Measurements from ENCODE around the gene NSG1.

Gene NSG1

DNA sequence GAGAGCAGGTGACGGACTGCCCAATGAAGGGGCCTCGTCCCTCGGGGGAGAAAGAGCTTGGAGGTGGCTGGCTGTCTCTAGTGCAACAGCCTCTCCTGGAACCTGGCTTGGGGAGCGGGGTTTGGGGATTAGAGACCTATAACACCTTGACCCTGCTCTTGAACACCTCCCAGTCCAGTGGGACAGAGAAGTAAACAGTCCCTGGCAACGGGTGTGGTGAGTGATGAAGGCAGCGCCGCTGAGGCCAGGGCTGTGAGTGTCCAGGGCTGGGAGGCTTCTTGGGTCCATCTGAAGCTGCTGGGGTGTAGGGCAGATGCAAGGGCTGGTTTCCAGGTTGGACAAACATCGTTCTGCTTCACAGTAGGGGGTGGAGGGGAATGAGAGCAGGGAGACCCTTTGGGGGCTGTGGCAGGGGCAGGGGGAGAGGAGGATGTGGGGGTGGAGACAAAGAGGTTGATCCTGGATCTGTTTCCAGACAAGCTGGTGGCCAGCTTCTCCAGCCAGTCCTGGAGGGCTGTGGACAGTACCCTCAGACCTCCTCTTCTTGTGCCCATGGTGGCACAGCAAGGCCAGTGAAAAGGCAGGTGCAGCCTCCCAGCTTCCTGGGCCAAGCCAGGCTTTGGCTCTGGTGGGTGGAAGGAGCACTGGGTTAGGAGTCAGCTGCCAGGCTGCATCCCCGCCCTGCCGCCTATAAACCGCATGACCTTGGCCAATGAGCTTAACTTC lies 3.8 kb downstream of the NSG1 start:
- Histone ChIP-seq H3K4me2 (ENCODE audit: low read length) (no peak overlapping the region), H3K36me3 (ENCODE audit: control insufficient read depth, low read length) (no peaks in the 10 kb centered on the region), H3K27ac (ENCODE audit: low read depth, low read length) (no peak overlapping the region), H3K27me3 (ENCODE audit: control insufficient read depth, low read length) (peaks cover 22% of the 10 kb centered on the region), H3K4me1 (ENCODE audit: control insufficient read depth, low read length) (peaks cover under 1% of the 10 kb centered on the region), H3K4me3 (ENCODE audit: low read length) (no peak overlapping the region), H3K9me3 (ENCODE audit: control insufficient read depth, insufficient read depth, low read length) (no peaks in the 10 kb centered on the region), H3F3A (ENCODE audit: control insufficient read depth, insufficient read depth) (no peaks in the 10 kb centered on the region), H4K20me1 (ENCODE audit: control insufficient read depth, insufficient read depth, low read depth, low read length) (no peaks in the 10 kb centered on the region), H3K9me2 (replicated peaks; ENCODE audit: control insufficient read depth, low read length) (no peaks in the 10 kb centered on the region), H3K79me2 (ENCODE audit: control insufficient read depth, low read length) (no peaks in the 10 kb centered on the region)
- TF ChIP-seq, protein P1, sequence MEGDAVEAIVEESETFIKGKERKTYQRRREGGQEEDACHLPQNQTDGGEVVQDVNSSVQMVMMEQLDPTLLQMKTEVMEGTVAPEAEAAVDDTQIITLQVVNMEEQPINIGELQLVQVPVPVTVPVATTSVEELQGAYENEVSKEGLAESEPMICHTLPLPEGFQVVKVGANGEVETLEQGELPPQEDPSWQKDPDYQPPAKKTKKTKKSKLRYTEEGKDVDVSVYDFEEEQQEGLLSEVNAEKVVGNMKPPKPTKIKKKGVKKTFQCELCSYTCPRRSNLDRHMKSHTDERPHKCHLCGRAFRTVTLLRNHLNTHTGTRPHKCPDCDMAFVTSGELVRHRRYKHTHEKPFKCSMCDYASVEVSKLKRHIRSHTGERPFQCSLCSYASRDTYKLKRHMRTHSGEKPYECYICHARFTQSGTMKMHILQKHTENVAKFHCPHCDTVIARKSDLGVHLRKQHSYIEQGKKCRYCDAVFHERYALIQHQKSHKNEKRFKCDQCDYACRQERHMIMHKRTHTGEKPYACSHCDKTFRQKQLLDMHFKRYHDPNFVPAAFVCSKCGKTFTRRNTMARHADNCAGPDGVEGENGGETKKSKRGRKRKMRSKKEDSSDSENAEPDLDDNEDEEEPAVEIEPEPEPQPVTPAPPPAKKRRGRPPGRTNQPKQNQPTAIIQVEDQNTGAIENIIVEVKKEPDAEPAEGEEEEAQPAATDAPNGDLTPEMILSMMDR (IDR thresholded peaks at IDR 0.05; ENCODE audit: low read depth, low read length, poor library complexity, severe bottlenecking): no peak
- TF ChIP-seq EZH2phosphoT487 (IDR thresholded peaks at IDR 0.05; ENCODE audit: borderline replicate concordance, low read length): no peak

DNA sequence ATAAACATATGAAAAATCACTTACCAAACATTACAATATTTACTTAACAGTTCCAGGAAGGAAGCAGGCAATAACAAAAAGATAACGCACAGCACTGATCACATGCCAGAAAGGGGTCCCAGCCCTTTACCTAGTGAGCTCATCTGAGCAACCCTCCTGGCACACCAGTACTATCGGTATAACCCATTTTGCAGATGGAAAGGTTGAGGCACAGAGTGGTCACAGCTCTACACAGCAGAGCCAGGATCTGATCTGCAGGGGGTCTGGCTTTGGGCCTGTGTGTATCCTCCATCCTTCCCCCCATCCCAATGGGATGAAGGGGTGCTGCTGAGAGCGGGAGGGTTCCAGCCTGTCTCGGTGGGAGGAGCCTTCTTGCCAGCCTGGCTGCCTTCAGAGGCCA lies 5.0 kb downstream of the NSG1 start:
- Histone ChIP-seq H3K27me3 (ENCODE audit: control insufficient read depth, low read length) (peaks cover 10% of the 10 kb centered on the region), H3F3A (ENCODE audit: control insufficient read depth, insufficient read depth) (no peaks in the 10 kb centered on the region), H3K4me1 (ENCODE audit: control insufficient read depth, low read length) (peaks cover 11% of the 10 kb centered on the region), H3K36me3 (ENCODE audit: control insufficient read depth, low read length) (no peaks in the 10 kb centered on the region), H3K4me3 (ENCODE audit: low read length) (no peak overlapping the region), H3K9me3 (ENCODE audit: control insufficient read depth, insufficient read depth, low read length) (no peaks in the 10 kb centered on the region), H4K20me1 (ENCODE audit: control insufficient read depth, insufficient read depth, low read depth, low read length) (no peaks in the 10 kb centered on the region), H3K27ac (ENCODE audit: low read depth, low read length) (no peak overlapping the region), H3K9me2 (replicated peaks; ENCODE audit: control insufficient read depth, low read length) (no peaks in the 10 kb centered on the region), H3K4me2 (ENCODE audit: low read length) (no peak overlapping the region), H3K79me2 (ENCODE audit: control insufficient read depth, low read length) (no peaks in the 10 kb centered on the region)
- TF ChIP-seq, protein P1 (IDR thresholded peaks at IDR 0.05; ENCODE audit: low read depth, low read length, poor library complexity, severe bottlenecking): no peak
- TF ChIP-seq EZH2phosphoT487 (IDR thresholded peaks at IDR 0.05; ENCODE audit: borderline replicate concordance, low read length): no peak

DNA sequence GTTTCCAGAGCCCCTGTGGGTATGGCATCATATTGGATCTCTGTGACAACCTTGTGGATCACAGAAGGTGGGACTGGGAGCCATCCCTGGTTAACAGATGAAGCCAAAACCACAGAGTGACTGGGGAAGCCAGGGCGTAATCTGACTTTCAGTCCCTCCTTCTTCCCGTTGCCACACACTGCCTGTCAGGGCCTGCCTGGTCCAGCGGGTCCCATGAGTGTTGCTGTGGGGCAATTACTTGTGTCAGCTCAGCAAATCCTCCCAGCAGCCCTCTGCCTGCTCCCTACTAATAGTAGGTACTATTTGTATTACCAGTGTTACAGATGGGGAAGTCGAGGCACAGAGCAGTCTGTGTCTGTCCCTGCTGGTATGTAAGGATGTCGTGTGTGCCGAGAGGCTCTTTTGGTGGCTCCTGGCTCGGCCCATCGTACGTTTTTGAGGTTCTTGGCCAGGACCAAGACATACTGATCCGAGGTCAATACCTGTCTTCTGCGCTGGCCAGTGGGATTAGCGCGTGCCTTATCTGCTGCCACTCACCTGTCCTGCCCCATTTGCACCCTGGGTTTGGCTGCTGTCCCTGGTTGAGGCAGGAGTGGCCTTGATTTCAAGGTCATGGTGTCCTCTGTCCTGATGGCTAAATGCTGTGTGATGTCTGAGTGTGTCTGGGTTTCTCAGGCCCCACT lies 5.7 kb downstream of the NSG1 start:
- H3K27me3 ChIP-seq (ENCODE audit: control insufficient read depth, low read length): peaks cover 7% of the 10 kb centered on the region
- no peak overlapping the region for H3K4me3 ChIP-seq (ENCODE audit: low read length)
- H3K4me2 ChIP-seq (ENCODE audit: low read length): no peak overlapping the region
- H3K27ac ChIP-seq (ENCODE audit: low read depth, low read length): no peak overlapping the region
- no peaks in the 10 kb centered on the region for H3K36me3 ChIP-seq (ENCODE audit: control insufficient read depth, low read length)
- no peaks in the 10 kb centered on the region for H3F3A ChIP-seq (ENCODE audit: control insufficient read depth, insufficient read depth)
- peaks cover 11% of the 10 kb centered on the region for H3K4me1 ChIP-seq (ENCODE audit: control insufficient read depth, low read length)
- no peaks in the 10 kb centered on the region for H3K79me2 ChIP-seq (ENCODE audit: control insufficient read depth, low read length)
- H4K20me1 ChIP-seq (ENCODE audit: control insufficient read depth, insufficient read depth, low read depth, low read length): no peaks in the 10 kb centered on the region
- no peaks in the 10 kb centered on the region for H3K9me3 ChIP-seq (ENCODE audit: control insufficient read depth, insufficient read depth, low read length)
- no peak for TF ChIP-seq EZH2phosphoT487 (IDR thresholded peaks at IDR 0.05; ENCODE audit: borderline replicate concordance, low read length)
- TF ChIP-seq, protein P1 (IDR thresholded peaks at IDR 0.05; ENCODE audit: low read depth, low read length, poor library complexity, severe bottlenecking): no peak
- H3K9me2 ChIP-seq (replicated peaks; ENCODE audit: control insufficient read depth, low read length): no peaks in the 10 kb centered on the region

All from DOHH2 (cell line).